Stimulated activated CD4-positive, alpha-beta T cell treated with anti-CD3 and anti-CD28 coated beads, Interleukin-15, amount 100 ng/mL, for 24 hours (primary cell): ENCODE data around the gene SIX4.
A peak's percentile ranks its signal among the peaks of the same experiment; 100 is the strongest.
"Not testable (repeated sequence)": the region's sequence is repeated elsewhere in the genome, so short reads cannot be mapped to it uniquely, and the experiment has no call there.

ENCODE experiments used
- DNase-seq: peaks from one replicate; pipeline ENCODE4 v3.0.0-alpha.2; 2020

SIX4 gene

GRCh38 chr14:60723907-60724618, at the start of gene SIX4:
TSS of gene SIX4 (minus strand) at chr14:60724351. CDS start at chr14:60724074, 277 bp downstream.
- peak; percentile 42 for DNase-seq

GRCh38 chr14:60773558-60773957, 49.4 kb upstream of the SIX4 start:
- no peak for DNase-seq

DNA sequence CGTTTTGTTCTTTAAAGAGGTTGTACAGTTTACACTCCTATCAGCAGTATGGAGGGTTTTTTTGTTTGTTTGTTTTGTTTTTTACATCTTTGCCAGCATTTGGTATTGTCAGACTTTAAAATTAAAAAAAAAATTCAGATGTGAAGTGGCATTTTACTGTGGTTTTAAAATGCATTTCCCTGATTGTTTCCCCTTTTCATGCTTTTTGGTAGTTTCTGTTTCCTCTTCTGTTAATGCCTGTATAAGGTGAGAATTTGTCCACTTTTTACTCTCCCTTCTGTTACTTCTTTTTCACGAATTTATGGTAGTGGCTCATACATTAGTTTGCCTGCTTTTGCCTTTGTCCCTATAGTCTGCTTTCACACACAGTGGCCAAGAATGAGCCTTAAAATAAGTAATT, 47.0 kb upstream of the SIX4 start:
- DNase-seq: no peak

DNA sequence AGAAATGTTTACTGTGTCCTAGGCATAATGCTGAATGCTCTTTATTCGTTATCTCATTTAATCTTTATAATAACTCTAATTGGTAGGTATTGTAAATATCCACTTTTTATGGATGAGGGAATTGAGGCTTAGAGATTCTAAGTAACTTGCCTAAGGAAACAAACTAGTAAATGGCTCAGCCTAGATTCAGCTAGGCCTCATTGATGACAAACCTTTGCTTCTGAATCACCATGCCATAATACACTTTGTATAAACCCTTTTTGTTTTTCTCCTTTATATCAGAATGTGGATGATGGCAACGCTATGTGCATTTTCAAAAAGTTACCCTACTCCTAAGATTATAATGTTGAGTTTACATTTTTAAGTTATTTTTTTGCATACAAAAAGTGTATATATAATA, 44.5 kb upstream of the SIX4 start:
- no peak for DNase-seq

- no peak for DNase-seq
These were observed 36.7 kb upstream of the SIX4 start for GRCh38 chr14:60760644-60761364.

DNA sequence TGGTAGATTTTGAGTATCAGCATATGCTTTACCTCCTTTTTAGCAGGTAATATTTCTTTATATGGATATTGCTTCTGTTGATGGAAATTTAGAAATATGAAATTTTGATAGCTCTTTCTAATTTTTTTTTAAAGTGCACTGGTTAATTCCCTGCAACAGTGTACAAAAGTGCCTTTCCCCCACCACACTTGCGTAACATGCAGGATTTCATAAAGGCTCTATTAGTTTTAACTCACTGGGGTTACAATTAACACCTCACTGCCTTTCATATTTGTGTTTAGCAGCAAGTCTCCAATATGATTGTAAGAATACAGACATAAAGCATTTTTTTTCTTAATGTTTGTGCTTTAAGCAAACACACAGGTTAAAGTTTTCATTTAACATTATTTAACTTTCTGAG, 36.1 kb upstream of the SIX4 start:
- DNase-seq: no peak

DNA sequence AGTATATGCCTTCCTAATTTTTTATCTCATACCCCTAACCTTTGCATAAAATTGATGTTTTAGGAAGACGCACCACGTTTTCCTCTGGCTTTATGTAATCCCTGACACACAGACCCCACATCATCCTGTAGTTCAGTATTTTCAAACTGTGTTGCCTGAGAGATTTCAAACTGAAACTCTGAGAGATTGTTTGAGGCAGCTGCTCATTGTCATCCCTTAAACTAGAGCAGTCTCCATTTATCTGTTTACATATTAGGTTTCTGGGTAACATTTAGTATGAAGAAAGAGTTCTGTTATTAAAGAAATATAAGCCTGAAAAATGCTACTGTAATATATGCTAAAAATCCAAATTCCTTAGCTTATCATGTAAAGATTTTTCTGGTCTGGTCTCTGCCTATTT, 34.7 kb upstream of the SIX4 start:
- DNase-seq: no peak

DNA sequence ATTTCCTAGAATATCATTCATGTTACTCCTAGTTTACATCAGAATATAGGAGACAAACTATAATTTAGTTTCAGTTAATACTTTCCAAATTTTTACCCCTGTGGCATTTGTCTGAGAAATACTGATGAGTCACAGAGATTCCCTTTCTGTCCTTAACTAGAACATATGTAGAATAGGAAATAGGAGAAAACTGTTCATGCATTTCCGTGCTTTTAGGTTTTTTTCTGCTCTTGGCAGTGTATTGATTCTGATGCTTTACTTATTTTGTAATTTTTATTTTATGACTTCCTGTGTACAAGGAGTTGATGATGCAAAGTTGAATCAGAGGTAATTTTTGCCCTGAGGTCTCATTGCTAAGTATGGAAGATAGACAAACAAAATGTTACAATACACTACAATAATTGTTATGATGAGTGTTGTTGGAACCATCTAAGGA, 33.4 kb upstream of the SIX4 start:
- DNase-seq: no peak

DNA sequence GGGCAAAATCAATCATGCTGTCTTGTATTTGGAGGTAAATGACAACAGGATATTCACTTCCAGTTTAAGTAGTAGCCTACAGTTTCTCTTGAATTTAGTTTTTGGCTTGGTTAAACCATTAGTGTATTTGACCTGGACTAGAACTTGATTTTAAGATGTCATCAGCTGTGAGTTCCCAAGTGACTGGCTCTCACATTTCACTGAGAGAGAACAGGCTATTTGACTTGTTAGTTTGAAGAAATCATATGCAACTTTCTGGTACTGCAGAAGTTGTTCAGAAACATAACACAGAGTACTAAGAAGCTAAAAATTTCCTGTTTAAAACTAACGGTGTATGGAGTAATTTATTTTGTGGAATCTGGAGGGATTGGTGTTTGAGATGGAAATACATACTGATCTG, 32.7 kb upstream of the SIX4 start:
- DNase-seq: no peak

DNA sequence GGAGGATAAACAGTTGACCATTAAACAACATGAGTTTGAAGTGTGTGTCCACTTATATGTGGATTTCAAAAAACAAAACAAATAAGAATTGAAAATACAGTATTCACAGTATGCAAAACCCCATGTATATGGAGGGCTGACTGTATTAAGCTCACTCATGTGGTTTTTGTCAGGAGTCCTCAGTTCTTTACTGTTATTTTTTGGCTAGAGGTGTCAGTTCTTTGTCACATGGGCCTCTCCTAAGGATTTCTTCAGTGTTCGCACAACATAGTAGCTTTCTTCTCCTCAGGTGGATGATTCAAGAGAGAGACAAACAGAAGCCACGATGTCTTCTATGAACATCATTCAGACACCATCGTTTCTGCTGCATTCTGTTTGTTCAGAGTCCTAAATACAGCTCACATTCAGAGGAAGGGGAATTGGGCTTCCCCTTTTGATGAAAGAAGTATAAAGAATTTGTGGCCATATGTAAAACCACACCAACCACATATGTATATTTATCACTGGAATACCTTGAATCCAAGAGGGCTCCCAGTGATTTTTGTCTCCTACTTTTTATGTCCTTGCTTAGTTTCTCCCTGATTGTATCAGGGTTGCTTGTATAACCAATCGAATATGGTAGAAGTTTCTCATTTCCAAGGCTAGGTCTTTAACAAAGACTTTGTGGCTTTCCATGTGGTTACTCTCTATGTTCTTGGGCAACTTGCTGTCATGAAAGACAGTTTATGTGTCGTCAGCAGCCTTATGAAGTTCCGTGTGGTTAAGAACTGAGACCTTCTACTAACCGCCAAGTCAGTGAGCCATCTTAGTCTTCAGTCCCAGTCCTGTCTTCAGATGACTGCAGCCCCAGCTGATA, 29.3 kb upstream of the SIX4 start:
- peak; percentile 58 for DNase-seq

DNA sequence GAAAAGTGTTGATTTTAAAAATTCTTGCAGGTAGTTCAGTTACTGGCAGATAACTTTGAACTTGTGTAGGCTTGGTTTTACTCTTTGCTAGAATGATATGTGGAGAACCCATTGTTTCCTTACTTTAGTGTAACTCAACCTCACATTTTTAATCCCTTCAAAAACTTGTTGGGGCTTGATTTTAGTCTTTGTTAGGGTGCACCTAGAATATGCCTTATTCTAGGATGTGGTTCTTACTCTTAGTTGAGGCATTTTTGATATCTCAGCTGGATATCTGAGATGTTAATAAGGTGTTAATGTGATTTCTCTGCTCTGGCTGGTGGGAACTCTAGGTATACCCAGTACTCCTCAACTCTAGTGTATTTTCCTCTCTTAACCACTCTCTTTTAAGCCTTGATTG, 20.4 kb upstream of the SIX4 start:
- no peak for DNase-seq

DNA sequence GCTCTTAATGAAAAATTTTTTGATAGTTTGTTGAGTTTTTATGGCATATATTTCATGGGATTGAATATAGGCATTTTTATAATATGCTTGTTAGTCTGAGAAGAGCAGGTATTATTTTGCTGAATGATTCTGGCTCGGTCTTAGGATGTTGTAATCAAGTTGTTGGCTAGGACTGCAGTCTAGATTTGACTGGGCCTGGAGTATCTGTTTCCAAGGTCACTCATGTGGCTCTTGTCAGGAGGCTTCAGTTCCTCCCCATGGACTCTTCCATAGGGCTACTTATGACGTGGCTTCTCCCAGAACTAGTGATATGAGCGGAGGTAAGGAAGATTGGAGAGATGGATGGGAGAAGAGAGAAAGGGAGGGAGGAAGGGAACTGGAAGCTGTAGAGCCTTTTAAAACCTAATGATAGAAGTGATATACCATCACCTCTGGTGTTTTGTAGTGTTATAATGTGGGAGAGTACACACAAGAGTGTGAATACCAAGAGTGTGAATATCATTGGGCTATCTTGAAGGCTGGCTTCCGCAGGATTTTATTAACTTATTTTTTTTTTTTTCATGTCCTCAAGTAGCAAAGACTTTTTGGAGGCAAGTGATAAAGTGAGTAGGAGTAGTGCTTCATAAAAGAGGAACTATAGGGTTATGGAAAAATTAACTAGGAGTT, 14.8 kb upstream of the SIX4 start:
- DNase-seq: no peak

- DNase-seq: no peak
These were observed 12.3 kb upstream of the SIX4 start for GRCh38 chr14:60736494-60736893.

DNA sequence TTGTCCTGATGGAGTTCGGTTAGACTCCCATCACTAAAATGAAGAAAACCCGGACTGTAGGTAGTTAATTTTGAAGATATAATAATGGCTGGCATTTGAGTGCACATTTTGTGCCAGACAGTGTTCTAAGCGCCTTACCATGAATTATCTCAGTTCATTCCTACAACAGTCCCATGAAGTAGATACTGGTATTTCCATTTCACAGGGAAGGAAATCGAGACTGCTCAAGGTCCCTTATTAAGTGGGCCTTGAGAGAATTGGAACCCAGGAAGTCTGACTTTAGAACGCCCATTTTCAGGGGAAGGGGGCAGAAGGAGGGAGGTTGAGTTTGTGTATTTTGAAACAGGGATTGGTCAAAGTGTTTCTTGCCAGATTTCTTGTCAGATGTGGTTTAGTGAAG, 11.3 kb upstream of the SIX4 start:
- DNase-seq: no peak

DNA sequence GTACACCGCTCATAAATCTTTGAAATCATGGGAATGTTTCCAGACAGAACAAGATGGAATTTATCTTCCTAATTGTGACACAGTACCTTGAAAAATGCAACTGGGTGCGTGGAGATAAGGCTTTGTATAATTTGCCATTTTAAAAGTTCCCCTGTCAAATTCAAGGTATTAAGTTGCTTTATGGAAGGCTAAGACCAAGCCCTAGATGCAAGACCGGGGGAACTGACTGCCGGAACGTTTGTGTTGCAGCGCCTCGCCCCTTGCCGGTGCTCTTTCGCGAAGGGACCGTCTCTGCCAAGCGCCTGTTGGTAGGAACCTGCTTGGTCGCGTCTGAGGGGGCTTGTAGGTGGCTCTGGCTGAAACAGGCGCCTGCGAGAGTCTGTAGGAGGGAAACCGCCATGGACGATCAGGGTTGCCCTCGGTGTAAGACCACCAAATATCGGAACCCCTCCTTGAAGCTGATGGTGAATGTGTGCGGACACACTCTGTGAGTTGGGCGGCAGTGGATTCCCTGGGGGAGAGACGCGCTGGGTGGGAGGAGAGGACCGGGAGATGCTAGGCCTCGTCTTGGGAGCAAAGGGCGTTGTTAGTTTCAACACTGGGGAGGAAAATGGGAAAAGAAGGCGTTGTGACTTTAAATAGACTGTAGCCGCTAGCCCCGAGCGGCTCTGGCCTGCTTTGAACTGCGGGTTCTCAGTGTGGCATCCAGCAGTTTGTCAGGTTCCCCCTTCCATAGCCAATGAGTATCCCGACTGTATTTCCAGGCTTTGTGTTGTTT, 10.5 kb upstream of the SIX4 start, which contains the start of gene MNAT1:
TSS of gene MNAT1 (plus strand) at position 297 of the 778 bp plus-strand sequence. CDS start at position 399, 102 bp downstream.
- DNase-seq: peak; percentile 84

GRCh38 chr14:60732840-60733483, 8.8 kb upstream of the SIX4 start:
- no peak for DNase-seq

DNA sequence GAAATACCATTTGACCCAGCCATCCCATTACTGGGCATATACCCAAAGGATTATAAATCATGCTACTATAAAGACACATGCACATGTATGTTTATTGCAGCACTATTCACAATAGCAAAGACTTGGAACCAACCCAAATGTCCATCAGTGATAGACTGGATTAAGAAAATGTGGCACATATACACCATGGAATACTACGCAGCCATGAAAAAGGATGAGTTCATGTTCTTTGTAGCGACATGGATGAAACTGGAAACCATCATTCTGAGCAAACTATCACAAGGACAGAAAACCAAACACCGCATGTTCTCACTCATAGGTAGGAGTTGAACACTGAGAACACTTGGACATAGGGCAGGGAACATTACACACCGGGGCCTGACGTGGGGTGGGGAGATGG, 7.1 kb upstream of the SIX4 start:
- not testable (repeated sequence) for DNase-seq

DNA sequence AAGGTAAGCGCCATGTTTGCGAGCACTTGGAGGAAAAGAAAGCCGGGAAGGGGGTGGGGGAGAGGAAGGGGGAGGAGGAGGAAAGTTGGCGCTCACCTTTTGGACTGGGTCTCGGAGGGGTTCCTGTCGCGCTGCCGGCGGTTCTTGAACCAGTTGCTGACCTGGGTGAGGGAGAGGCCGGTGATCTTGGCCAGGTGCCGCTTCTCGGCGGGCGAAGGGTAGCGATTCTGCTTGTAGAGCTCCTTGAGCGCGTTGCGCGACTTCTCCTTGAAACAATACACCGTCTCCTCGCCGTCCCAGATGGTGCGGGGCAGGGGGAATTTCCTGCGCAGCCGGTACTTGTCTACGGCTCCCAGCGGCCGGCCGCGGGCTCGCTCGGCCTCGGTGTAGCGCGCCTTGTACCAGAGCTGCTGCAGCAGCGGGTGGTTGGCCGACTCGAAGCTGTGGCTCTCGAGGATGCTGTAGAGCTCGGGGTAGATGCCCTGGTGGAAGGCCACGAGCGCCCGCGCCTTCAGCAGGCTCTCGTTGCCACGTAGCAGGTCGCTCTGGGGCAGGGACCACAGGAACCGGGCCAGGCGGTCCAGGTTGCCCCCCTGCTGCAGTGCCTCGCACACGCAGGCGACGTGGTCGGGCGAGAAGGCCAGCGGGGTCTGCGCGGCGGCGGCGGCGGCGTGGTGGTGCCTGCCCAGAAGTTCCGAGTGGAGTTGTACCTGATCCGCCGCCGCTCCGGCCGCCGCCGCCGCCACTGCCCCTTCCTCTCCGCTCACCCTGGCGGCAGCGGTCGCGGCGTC, 840 bp downstream of the SIX4 start:
- peak; percentile 55 for DNase-seq

- peak; percentile 45 for DNase-seq
These were observed 1.6 kb downstream of the SIX4 start for GRCh38 chr14:60722357-60723115.

- no peak for DNase-seq
These were observed 2.1 kb downstream of the SIX4 start for GRCh38 chr14:60722107-60722356.
